GM23338 (cell line): Measurements from ENCODE around the gene MYO15B. TPM values are rescaled to one million over a fixed set of nuclear protein-coding genes. Genes with fewer than 3 reads are reported as not detected.

ENCODE experiments used
- ATAC-seq: fragments of 200-7000 bp; cut with Tn5 transposase; 3 replicates; pipeline ENCODE4 v1.9.1; 2020
- DNase-seq: peaks from one replicate; pipeline ENCODE4 v3.0.0-alpha.2; 2015; ENCODE audit warnings: low spot score
- H2AFZ ChIP-seq: fragments of 200-600 bp; sonication (generic); 2 replicates; pipeline ENCODE4 v1.8.0; 2016; ENCODE audit warnings: antibody characterized with exemption, mild to moderate bottlenecking, moderate library complexity
- H3F3A ChIP-seq: fragments of 200-600 bp; sonication (generic); replicated peaks from 2 replicates; pipeline ENCODE4 v1.8.0; 2017; ENCODE audit warnings: antibody characterized with exemption, mixed run types, low read depth
- H3K27ac ChIP-seq: fragments of 200-600 bp; sonication (generic); 2 replicates; pipeline ENCODE4 v1.6.1; 2016; ENCODE audit warnings: low read depth
- H3K27me3 ChIP-seq: fragments of 200-600 bp; sonication (generic); 2 replicates; pipeline ENCODE4 v1.8.0; 2016; ENCODE audit warnings: mild to moderate bottlenecking, mixed run types, moderate library complexity; ENCODE audit not compliant: insufficient read depth
- H3K36me3 ChIP-seq: fragments of 200-600 bp; sonication (generic); 2 replicates; pipeline ENCODE4 v1.8.0; 2016; ENCODE audit warnings: mild to moderate bottlenecking; ENCODE audit not compliant: insufficient read depth
- H3K4me1 ChIP-seq: fragments of 200-600 bp; sonication (generic); 2 replicates; pipeline ENCODE4 v1.8.0; 2016; ENCODE audit warnings: mild to moderate bottlenecking, moderate library complexity; ENCODE audit not compliant: insufficient read depth
- H3K4me2 ChIP-seq: fragments of 200-600 bp; sonication (generic); 2 replicates; pipeline ENCODE4 v1.7.1; 2017; ENCODE audit warnings: mixed run types
- H3K4me3 ChIP-seq: fragments of 200-600 bp; sonication (generic); 2 replicates; pipeline ENCODE4 v1.6.1; 2016; ENCODE audit warnings: mixed run types
- H3K79me2 ChIP-seq: fragments of 200-600 bp; sonication (generic); replicated peaks from 2 replicates; pipeline ENCODE4 v1.8.0; 2017; ENCODE audit warnings: mild to moderate bottlenecking; ENCODE audit not compliant: insufficient read depth
- H3K9me2 ChIP-seq: fragments of 200-600 bp; sonication (generic); 2 replicates; pipeline ENCODE4 v1.8.0; 2017; ENCODE audit not compliant: insufficient read depth
- H4K20me1 ChIP-seq: fragments of 200-600 bp; sonication (generic); replicated peaks from 2 replicates; pipeline ENCODE4 v1.8.0; 2017; ENCODE audit warnings: mild to moderate bottlenecking; ENCODE audit not compliant: insufficient read depth
- H3K27ac Mint-ChIP-seq: 2 replicates; pipeline ENCODE4 v1.8.0; 2020; ENCODE audit warnings: inconsistent platforms, mild to moderate bottlenecking, moderate library complexity, mixed read lengths
- H3K27me3 Mint-ChIP-seq: 3 replicates; pipeline ENCODE4 v1.8.0; 2022; ENCODE audit warnings: low read depth, mild to moderate bottlenecking, moderate library complexity, mixed read lengths, inconsistent platforms; ENCODE audit not compliant: insufficient read depth, poor library complexity
- H3K36me3 Mint-ChIP-seq: 3 replicates; pipeline ENCODE4 v1.8.0; 2021; ENCODE audit warnings: low read depth, mild to moderate bottlenecking, inconsistent platforms, moderate library complexity, mixed read lengths
- H3K4me1 Mint-ChIP-seq: 3 replicates; pipeline ENCODE4 v1.8.0; 2020; ENCODE audit warnings: mild to moderate bottlenecking, inconsistent platforms, mixed read lengths
- H3K4me3 Mint-ChIP-seq: 3 replicates; pipeline ENCODE4 v1.8.0; 2021; ENCODE audit warnings: moderate library complexity, mild to moderate bottlenecking, inconsistent platforms, mixed read lengths
- H3K9me3 Mint-ChIP-seq: 3 replicates; pipeline ENCODE4 v1.8.0; 2020; ENCODE audit warnings: moderate library complexity, mild to moderate bottlenecking, inconsistent platforms, mixed read lengths
- CREB1 ChIP-seq: fragments of 250-450 bp; sonication (Bioruptor Pico); IDR thresholded peaks from 2 replicates; pipeline ENCODE4 v1.5.0; 2020; ENCODE audit warnings: low read depth, mild to moderate bottlenecking, moderate library complexity
- EZH2 ChIP-seq: fragments of 200-600 bp; sonication (generic); IDR thresholded peaks from one replicate; pipeline ENCODE4 v1.8.0; 2017; ENCODE audit warnings: antibody characterized with exemption, mild to moderate bottlenecking, low read depth; ENCODE audit not compliant: unreplicated experiment
- EZH2phosphoT487 ChIP-seq: fragments of 200-600 bp; sonication (generic); IDR thresholded peaks from one replicate; pipeline ENCODE4 v1.8.1; 2018; ENCODE audit warnings: antibody characterized with exemption; ENCODE audit not compliant: unreplicated experiment
- JUNB ChIP-seq: IDR thresholded peaks from one replicate; pipeline ENCODE4 v1.6.1; 2016; ENCODE audit warnings: antibody characterized with exemption; ENCODE audit not compliant: unreplicated experiment
- NANOG ChIP-seq: IDR thresholded peaks from 2 replicates; pipeline ENCODE4 v1.6.1; 2016; ENCODE audit warnings: antibody characterized with exemption, borderline replicate concordance
- POLR2AphosphoS5 ChIP-seq: IDR thresholded peaks from 2 replicates; pipeline ENCODE4 v1.6.1; 2016; ENCODE audit warnings: antibody characterized with exemption, low read depth
- ZNF114 ChIP-seq: fragments of 250-450 bp; sonication (Bioruptor Pico); IDR thresholded peaks from 2 replicates; pipeline ENCODE4 v1.5.0; 2020; ENCODE audit warnings: mild to moderate bottlenecking, moderate library complexity
- ZNF462 ChIP-seq: fragments of 250-450 bp; sonication (Bioruptor Pico); IDR thresholded peaks from 2 replicates; pipeline ENCODE4 v1.5.0; 2020; ENCODE audit warnings: mild to moderate bottlenecking, moderate library complexity
- polyA plus RNA-seq: library from polyadenylated mRNA; unstranded; fragments of >200 nt; fragmentation: Nextera tagmentation; extraction: Ambion mirVana; gene quantifications from 2 replicates; pipeline ENCODE4 v1.2.1, GENCODE V29; 2016
- total RNA-seq: library from RNA; depleted of rRNA; stranded (reverse); fragments of >200 nt; shearing (Covaris generic); gene quantifications from 2 replicates; pipeline ENCODE4 v1.2.3, GENCODE V29; 2014
- TF ChIP-seq, protein P1 (sequence below): IDR thresholded peaks from 2 replicates; pipeline ENCODE4 v1.6.1; 2016; ENCODE audit warnings: antibody characterized with exemption

The MYO15B gene
- total and polyA plus RNA-seq, 2 experiments from 2014 or later, result 6.6 to 12.4 TPM

- H3K36me3 Mint-ChIP-seq, result peaks cover 2% of the 10 kb centered on the region; the same call in 1 of the 3 replicates
- H3K4me3 ChIP-seq, result no peak overlapping the region
- H3K27ac ChIP-seq, result no peak overlapping the region
Observed at GRCh38 chr17:75637143-75637538, 49.5 kb downstream of the MYO15B start.

More at GRCh38 chr17:75637143-75637538, 49.5 kb downstream of the MYO15B start:
- ATAC-seq (no peak), DNase-seq (no peak)
- H3K9me2 ChIP-seq, result no peaks in the 10 kb centered on the region
- Mint-ChIP-seq H3K4me3 (no peak overlapping the region), H3K27me3 (peaks cover 21% of the 10 kb centered on the region), H3K9me3 (no peaks in the 10 kb centered on the region), H3K27ac (peak overlapping the region; percentile 52), H3K4me1 (peaks cover 23% of the 10 kb centered on the region)
- peaks cover 9% of the 10 kb centered on the region for H3K4me1 ChIP-seq
- H2AFZ ChIP-seq, result no peak overlapping the region
- H3K4me2 ChIP-seq, result no peak overlapping the region
- H3K36me3 ChIP-seq, result no peaks in the 10 kb centered on the region
- no peaks in the 10 kb centered on the region; the same call in 1 of the 2 replicates for H4K20me1 ChIP-seq
- H3K79me2 ChIP-seq, result no peaks in the 10 kb centered on the region
- no peaks in the 10 kb centered on the region for H3K27me3 ChIP-seq
- no peaks in the 10 kb centered on the region for H3F3A ChIP-seq
- TF ChIP-seq ZNF114 (CRISPR knock-in tag) (no peak), ZNF462 (no peak), JUNB (no peak), POLR2AphosphoS5 (no peak), CREB1 (CRISPR knock-in tag) (no peak), EZH2phosphoT487 (no peak), NANOG (no peak), EZH2 (no peak)
- TF ChIP-seq, protein P1, sequence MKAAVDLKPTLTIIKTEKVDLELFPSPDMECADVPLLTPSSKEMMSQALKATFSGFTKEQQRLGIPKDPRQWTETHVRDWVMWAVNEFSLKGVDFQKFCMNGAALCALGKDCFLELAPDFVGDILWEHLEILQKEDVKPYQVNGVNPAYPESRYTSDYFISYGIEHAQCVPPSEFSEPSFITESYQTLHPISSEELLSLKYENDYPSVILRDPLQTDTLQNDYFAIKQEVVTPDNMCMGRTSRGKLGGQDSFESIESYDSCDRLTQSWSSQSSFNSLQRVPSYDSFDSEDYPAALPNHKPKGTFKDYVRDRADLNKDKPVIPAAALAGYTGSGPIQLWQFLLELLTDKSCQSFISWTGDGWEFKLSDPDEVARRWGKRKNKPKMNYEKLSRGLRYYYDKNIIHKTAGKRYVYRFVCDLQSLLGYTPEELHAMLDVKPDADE, result no peak
